ENCODE data around the gene SPOUT1.

GRCh38 chr9:128810873-128811272 is 18.7 kb downstream of the SPOUT1 start:
- TF ChIP-seq CTCF (IDR thresholded peaks at IDR 0.05): no peak
- no peak for TF ChIP-seq POLR2A (IDR thresholded peaks at IDR 0.05)

Measured in tibial nerve (tissue), 3 donors.